ENCODE measurements around the gene OPN1SW.

- TF ChIP-seq FOXM1 (IDR thresholded peaks at IDR 0.05; ENCODE audit: borderline replicate concordance) (no peak), LEF1 (IDR thresholded peaks at IDR 0.05; ENCODE audit: borderline replicate concordance) (no peak), SP1 (IDR thresholded peaks at IDR 0.05) (no peak), TARDBP (IDR thresholded peaks at IDR 0.05) (no peak), NFRKB (IDR thresholded peaks at IDR 0.05) (no peak), BHLHE40 (IDR thresholded peaks at IDR 0.05; ENCODE audit: borderline replicate concordance) (no peak), HDGF (IDR thresholded peaks at IDR 0.05; ENCODE audit: borderline replicate concordance) (no peak), ELF4 (IDR thresholded peaks at IDR 0.05) (no peak), L3MBTL2 (conservative IDR thresholded peaks at IDR 0.05) (no peak), ZNF384 (IDR thresholded peaks at IDR 0.05) (no peak), PKNOX1 (IDR thresholded peaks at IDR 0.05) (no peak)
Measured at GRCh38 chr7:128812514-128813168, 37.0 kb upstream of the OPN1SW start.

Measured in HEK293T (cell line).